SIG-M5 treated with dmso at 0.1 percent for 504 hours (cell line): ENCODE results near the gene LRRC31.

ENCODE experiments used
- DNase-seq: peaks from one replicate; lab custom pipeline; 2025; ENCODE audit not compliant: unreplicated experiment; lab: John Stamatoyannopoulos, UW

Gene LRRC31

DNA sequence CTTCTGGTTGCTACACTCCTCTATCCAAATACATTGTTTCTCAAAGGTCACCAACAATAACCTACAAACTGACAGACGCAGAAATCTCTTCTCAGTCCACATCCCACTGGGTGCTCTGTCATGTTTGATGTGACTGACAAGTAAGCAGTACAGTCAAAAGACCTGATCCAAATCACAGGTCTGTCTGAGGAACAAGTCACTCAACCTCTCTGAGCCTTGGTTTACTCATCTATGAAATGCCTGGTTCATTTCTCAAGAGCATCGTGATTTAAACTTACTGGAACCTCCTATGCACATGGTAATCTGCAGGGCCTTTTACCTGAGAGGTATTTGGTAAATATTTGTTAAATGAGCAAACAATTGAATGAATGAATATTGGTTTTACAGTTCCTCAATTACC is 5.5 kb downstream of the LRRC31 start:
- no peak for DNase-seq

DNA sequence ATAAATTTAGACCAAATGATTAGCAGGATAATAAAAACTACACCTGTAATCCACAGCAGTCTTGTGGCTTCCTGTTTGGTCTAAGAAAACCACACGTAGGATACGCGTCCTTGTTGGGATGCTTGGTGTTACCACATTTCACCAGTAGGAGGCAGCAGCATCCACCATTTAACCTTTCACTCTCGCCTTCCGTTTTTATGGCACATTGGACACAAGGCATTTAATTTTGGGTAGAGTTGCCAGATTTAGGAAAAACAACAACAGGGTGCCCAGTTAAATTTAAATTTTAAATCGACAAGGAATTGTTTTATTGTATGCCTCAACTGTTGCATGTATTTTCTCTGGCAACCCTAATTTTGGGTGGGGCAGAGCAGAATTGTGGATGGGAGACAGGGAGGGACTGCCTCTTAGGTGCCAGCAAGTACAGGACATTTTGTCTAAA is 6.3 kb downstream of the LRRC31 start:
- DNase-seq = peak; percentile 84

DNA sequence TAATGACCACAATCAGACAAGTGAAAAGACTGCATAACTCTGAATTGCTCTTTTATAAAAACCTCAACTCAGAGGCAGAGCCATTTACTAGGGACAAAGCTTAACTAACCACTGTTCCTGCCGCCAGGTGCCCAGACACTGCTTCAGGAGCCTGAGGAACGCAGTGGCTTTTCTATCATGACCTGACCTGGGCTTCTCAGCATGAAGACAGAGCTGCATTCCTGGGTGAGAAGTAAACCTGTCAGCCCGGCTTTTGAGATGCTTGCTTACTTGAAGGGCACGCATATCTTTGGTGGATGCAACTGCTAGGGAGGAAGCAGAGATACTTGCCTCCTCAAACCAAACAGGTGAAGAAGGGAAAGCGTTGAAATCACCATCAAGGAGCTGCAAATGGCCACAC is 7.9 kb downstream of the LRRC31 start:
- DNase-seq = no peak

DNA sequence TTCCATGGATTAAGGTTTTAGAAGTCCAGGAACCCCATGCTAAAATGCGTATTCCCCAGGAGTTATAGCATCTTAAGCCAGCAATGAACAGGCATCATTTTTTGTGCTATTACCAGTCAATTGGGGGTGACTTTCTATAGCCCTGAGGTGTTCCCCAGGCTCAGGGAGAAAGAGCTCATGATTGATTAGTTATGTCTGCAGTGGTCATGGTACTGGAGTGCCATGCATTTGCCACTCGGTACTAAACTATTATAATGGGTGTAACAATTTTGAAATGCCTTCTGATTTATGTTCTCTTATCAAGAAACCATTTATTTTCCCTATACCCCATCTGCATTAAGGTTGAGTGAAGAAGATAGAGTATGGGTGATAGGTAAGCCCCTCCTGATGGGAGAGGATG is 11.9 kb downstream of the LRRC31 start:
- no peak for DNase-seq

DNA sequence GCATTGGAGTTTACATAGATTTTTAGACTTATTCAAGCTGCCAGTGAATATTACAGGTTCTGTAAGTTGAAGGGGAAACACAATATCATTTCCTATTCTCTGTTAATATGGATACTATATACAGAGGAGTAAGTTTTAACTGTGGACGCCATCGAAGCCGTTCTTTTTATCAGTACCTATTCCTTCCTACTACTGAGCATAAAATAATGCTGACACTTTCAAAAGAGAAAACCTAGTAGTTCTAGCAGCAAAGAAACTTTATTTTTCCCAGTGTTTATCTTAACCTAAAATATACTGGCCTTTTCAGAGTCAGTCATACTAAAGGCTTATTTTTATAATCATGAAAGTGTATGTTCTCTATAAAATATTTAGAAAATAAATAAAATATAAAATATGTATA is 14.2 kb downstream of the LRRC31 start:
- no peak for DNase-seq

DNA sequence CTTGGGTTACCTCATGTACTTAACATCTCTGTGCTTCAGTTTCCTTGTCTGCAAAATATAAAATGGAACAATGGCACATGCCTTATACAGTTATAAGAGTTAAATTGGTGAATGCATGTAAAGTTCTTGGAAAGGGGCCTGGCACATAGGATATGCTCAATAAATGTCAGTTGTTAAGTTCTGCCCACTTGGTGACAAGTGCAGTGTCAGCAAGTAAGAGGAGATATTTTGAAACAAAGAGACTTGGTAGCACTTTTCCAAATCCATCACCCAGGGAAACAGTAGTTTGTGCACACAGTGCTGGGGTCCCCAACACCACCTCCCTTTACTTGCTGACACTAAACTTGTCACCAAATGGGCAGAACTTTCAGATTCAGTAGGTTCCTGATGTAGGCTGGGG is 19.1 kb downstream of the LRRC31 start:
- no peak for DNase-seq

DNA sequence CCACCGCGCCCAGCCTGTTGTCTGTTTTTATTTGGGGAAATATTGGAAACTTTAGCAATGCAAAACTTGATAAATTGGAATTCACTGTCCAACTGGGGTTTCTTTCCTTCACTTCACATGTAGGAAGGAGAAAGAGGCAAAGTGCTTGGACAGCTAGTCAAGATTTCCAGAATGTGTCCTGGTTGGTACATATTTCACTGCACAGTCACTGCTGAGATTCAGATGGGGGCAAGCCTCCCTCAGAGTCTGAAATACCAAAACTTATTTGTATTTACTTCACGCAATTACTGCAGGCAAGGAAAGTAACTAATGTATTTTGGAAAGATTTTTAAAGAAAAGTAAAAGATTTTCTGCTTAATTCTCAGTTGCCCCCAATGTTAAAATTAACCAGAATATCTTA is 21.0 kb downstream of the LRRC31 start:
- DNase-seq = no peak

DNA sequence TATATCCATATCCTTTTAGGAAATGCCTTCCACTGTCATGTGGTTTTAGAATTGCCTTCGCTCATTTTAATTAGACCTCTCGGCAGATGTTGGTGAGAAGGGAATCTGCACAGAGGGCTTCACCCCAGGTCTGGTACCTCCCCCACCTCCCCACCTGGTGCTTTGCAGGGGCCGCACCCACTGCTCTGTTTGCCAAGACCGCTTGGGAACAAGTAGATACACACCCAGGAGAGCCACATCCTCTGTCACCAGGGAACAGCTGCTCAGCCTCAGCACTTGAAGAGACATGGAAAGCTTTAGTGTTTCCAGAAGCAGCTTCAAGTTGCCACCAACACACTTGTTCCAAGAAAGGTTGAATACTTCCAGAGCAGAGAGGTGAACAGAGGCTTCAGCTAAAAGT is 21.8 kb downstream of the LRRC31 start:
- DNase-seq = no peak

DNA sequence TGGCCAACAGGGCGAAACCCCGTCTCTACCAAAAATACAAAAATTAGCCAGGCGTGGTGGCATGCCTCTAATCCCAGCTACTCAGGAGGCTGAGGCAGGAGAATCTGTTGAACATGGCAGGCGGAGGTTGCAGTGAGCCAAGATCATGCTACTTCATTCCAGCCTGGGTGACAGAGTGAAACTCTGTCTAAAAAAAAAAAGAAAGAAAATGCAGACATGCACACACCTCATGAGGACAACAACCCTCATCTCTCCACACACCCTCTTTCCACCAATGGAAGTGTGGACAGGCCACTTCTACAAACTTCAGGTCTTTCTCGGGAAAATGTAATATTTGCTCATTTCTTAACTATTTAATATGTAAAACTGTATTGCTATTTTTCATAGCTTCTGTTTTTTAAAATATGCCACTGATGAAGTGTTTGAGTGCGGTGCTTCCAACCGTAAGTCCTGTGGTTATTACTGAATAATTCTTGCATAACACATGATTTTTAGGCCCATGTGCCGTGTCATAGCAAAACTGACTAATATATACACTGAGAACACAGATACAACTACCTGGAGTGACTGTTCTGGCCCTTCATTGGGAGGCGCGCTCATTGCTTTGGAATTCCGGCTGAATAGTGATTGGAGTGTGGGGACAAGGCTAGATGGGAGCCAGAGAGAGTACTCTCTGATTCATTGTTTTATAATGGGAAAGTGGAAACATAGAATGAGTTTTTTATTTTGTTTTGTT is 23.1 kb downstream of the LRRC31 start:
- no peak for DNase-seq

DNA sequence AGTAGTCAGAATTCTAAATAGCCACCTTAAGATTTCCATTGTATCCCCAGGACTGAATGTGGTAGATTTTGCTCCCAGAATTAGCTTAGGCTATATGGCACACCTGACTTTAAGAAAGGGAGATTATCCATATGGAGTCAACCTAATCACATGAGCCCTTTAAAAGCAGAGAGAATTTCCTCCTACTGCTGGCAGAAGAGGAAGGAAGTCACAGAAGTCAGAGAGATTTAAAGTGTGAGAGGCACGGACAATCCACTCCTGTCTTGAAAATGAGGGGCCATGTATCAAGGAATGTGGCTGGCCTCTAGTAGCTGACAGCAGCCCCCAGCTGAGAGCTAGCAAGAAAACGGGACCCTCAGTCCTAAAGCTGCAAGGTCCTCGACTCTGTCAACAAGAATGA is 26.8 kb downstream of the LRRC31 start:
- no peak for DNase-seq

DNA sequence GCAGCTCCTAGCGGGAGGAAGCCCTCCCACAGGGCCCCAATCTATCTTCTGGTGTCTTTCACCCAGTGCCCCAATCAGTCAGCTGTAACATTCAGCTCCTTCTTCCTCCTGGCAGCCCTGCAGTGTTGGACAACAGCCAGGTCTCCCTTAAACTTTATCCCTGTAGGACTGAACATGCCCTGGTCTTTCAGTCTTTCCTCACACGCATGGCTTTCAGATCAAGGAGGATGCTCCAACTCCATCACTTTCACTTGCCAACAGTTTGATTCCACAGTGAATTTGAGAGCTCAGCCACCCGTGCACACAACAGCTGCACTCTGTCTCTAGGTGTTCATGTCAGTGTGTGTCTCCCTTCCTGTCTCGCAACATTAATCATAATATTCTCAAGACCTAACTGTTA is 28.6 kb downstream of the LRRC31 start:
- no peak for DNase-seq

DNA sequence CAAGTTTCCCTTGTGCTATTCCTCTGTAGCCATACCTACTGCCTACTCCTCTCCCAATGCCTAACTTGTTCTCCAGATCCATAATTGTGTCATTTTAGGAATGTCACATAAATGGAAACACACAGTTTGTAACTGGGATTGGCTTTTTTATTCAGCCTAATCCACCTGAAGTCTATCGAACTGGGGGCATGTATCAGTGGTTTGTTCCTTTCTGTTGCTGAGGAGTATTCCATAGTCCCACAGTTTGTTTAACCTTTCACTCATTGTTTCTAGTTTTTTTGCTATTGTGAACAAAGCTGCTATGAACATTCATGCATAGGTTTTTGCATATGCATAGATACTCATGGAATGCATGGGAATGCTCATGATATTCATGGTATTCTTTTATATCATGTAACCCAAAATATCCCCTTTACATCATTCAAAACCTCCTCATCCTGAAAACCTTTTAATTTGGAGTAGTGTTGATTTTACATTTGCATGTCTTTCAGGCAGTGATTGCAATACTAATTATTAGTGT is 31.2 kb downstream of the LRRC31 start:
- no peak for DNase-seq

DNA sequence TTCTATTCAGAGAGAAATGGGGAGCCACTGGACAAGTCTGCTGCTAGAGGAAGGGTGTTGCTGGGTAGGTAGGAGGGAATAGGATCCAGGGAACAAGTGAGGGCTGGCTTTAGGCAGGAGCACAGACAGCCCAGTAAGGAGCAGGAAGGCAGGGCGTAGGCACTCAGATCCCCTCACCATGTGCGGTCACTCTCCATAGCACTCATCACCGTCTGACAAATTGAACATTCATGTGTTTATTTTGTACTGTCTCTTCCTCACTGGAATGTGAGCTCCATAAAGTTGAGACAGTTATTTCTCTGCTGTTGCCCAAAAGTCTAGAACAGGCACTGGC is 32.8 kb downstream of the LRRC31 start:
- DNase-seq = no peak

DNA sequence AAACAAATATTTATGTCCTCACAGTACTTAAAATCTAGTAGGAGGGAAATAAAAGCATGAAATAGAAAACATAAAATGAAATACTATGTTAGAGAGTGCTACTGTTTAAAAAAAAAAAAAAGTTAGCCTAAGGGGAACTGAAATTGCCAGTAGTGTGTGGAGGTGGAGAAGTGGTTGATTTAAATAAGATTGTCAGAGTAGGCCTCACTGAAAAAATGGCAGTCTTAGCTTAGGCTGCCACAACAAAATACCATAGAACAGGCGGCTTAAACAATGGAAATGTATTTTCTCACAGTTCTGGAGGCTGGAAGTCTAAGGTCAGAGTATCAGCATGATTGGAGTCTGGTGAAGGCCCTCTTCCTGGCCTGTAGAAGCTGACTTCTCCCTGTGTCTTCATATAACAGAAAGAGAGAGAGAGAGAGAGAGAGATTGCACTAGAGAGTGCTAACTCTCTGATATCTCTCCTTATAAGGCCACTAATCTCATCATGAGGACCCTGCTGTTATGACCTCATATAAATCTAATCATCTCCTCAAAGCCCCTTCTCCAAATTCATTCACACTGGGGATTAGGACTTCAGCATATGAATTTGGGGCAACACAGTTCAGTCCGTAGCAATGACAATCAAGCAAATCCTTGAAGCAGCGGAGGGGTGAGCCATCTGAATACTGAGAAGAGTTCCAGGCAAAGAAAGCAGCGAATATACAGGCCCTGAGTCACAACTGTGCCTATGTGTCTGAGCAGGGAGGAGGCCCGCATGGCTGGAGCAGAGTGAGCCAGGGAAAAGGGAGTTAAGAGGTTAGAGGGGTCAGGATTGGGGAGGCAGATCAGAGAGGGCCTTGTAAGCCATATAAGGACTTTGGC is 33.4 kb downstream of the LRRC31 start:
- DNase-seq = peak; percentile 22

DNA sequence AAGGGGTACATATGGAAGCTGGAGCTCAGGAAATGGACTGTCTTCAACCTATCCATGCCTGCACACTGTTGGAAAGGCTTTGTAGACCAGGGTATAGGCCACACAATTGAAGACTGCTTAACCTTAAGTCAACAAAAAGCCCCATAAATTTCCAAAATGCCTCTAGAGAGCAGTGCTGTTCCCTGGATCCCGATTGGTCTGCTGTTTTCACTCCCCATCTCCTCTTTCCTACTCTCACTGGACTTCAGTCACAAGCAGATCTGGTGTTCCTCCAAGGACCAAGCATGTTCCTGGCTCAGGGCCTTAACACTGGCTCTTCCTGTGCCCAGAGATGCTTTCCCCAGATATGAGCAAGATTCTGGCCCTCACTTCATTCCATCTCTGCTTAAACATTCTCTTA is 34.2 kb downstream of the LRRC31 start:
- DNase-seq = no peak

DNA sequence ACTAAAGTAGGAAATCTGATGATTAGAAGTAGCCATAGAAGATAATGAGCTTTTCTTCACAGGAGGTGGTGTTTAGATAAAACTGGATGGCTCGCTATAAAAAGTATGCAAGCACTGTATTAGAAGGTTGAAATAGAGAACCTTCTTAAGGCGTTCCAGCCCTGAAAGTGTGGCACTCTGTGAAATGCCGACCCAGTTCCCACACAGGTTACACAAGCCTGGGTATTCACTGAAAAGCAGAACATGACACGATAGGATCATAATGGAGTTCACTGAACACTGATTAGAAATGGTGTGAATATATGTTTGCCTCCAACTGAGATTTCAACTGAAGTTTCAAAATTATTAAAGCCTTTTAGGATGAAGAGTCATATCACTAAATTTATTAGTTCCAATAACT is 42.0 kb downstream of the LRRC31 start:
- no peak for DNase-seq

DNA sequence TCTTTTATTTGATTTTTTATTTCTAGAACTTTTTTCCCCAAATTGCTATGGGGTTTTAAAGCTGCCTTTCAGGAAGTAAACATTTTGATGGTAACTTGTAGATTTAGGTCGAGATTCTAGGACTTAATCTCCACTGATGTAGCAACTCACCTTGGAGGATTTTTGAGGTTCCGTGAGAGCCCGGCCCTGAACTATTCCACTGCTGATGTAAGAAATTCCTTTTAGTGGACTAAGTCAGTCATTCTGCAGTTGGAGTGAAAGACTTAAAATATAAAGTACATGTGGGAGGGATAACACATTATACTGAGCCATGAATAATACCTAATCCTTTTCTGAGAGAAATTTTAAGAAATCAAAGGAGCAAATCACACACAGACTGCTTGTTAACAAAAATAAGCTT is 44.4 kb downstream of the LRRC31 start:
- DNase-seq = no peak

DNA sequence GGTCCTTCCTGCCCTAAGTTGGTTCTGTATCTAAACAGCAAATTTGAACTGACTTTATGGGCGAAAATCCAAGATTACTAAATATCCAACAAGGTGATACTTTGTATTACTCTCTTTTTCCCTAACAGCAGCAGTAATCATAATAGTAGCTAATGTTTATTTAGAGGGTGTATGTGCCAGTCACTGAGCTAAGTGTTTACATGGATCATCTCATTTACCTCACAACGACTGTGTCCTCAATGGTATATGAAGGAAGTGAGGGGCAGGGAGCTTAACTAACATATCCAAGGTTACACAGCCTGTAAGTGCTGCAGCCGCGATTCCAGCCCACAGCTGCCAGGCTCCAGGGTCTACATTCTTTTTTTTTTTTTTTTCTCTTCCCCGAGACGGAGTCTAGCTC is 46.8 kb downstream of the LRRC31 start:
- no peak for DNase-seq

DNA sequence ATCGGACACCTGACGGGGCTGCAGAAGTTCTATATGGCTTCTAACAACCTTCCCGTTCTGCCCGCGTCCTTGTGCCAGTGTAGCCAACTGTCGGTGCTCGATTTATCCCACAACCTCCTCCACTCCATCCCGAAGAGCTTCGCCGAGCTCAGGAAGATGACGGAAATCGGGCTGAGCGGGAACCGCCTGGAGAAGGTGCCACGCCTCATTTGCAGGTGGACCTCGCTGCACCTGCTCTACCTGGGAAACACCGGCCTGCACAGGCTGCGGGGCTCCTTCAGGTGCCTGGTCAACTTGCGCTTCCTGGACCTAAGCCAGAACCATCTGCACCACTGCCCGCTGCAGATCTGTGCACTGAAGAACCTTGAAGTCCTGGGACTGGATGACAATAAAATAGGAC is 47.2 kb downstream of the LRRC31 start:
- DNase-seq = no peak

DNA sequence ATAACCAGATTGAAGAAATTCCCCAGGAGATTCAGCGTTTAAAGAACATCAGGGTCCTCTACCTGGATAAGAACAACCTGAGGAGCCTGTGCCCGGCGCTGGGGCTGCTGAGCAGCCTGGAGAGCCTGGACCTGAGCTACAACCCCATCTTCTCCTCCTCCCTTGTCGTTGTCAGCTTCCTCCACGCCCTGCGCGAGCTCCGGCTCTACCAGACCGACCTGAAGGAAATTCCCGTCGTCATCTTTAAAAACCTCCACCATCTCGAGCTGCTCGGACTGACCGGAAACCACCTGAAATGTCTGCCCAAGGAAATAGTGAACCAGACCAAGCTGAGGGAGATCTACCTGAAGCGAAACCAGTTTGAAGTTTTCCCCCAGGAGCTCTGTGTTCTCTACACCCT is 47.6 kb downstream of the LRRC31 start:
- no peak for DNase-seq

DNA sequence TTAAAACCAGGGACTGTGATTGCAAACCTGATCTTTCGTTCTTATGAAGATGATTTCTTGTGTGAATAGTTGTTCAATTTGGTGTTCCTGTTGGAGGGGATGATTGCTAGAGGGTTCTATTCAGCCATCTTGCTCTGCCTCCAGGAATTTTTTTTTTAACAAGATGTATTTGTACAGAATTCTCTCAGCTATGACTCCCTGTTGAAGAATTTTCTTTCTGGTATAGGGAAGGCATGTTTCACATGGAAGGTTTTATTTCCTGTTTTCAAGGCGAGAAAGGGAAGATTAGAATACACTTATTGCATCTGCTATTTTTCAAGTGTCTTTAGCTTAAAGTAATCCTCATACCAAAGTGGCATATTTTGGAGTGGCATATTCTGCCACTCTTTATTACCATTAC is 51.4 kb downstream of the LRRC31 start:
- no peak for DNase-seq

DNA sequence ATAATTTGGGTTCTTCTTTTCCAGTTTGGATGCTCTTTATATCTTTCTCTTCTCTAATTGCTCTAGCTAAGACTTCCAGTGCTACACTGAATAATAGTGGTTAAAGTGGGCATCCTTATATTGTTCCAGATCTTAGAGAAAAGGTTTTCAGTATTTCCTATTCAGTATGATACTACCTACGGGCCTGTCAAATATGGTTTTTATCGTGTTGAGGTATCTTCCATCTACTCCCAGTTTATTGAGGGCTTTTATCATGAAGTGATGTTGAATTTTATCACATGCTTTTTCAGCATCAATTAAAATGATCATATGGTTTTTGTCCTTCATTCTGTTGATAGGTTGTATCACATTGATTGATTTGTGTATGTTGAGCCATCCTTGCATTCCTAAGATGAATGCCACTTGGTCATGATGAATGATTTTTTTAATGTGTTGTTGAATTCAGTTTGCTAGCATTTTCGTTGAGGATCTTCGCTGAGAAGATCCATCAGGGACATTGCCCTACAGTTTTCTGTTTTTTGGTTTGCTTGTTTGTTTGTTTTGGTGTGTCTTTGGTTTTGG is 54.1 kb downstream of the LRRC31 start:
- no peak for DNase-seq
